HUES6 (cell line): ENCODE data around the gene SESN3.

Experiments used
- H3K27ac ChIP-seq: 2 replicates; pipeline ENCODE4 v1.7.0; 2013; ENCODE audit warnings: low read depth, mild to moderate bottlenecking, low read length, inconsistent platforms
- H3K27me3 ChIP-seq: 2 replicates; pipeline ENCODE4 v1.6.1; 2013; ENCODE audit warnings: low read length; ENCODE audit not compliant: control insufficient read depth, insufficient read depth
- H3K36me3 ChIP-seq: 2 replicates; pipeline ENCODE4 v1.6.1; 2013; ENCODE audit warnings: low read length; ENCODE audit not compliant: control insufficient read depth, insufficient read depth
- H3K4me1 ChIP-seq: 2 replicates; pipeline ENCODE4 v1.6.1; 2013; ENCODE audit warnings: low read length; ENCODE audit not compliant: control insufficient read depth, insufficient read depth
- H3K4me3 ChIP-seq: 2 replicates; pipeline ENCODE4 v1.5.1; 2013; ENCODE audit warnings: low read depth, low read length
- H3K9ac ChIP-seq: one replicate; pipeline ENCODE4 v1.6.1; 2013; ENCODE audit warnings: mild to moderate bottlenecking, low read length
- H3K9me3 ChIP-seq: 2 replicates; pipeline ENCODE4 v1.6.1; 2013; ENCODE audit warnings: low read depth, low read length; ENCODE audit not compliant: control insufficient read depth, insufficient read depth

Gene SESN3

DNA sequence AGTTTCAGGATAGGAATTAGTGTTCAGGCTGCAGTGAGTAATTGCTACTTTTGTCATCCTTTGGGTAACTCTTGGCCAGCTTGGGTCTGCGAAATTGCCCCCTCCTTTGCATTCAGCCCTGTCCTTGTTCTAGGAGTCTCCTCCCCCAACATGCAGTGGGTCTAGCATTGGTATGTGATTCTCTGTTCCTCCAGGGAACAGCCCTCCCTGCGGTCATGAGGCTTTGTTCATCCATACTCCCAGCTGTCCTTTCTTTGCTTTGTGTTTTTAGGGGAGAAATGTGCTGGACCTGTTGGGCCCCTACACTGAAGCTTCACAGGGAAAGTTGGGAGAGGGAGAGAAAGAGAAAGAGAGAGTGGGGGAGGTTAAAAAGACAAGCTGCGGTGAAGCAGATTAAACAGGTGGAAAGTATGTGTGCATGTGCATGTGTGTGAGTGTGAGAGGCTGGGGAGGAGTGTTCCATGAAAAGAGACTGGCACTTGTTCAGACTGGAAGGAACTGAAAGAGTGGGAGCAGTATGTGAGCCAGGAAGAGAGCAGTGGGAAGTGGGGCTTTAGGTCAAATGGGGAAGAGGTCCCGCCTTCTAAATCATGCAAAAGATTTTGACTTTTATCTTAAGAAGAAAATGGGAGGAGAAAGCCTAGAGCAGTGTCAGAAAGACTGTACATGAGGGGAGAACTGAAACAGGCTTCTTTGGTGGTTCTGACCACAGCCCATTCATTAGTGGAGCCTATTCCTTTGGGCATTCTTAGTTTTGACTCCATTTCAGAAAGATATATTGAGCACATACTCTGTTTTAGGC is 17.9 kb upstream of the SESN3 start:
- Histone ChIP-seq H3K36me3 (no peaks in the 10 kb centered on the region), H3K4me1 (peaks cover 45% of the 10 kb centered on the region), H3K9me3 (no peaks in the 10 kb centered on the region), H3K27ac (no peak overlapping the region), H3K4me3 (no peak overlapping the region), H3K27me3 (no peaks in the 10 kb centered on the region), H3K9ac (no peak overlapping the region)

DNA sequence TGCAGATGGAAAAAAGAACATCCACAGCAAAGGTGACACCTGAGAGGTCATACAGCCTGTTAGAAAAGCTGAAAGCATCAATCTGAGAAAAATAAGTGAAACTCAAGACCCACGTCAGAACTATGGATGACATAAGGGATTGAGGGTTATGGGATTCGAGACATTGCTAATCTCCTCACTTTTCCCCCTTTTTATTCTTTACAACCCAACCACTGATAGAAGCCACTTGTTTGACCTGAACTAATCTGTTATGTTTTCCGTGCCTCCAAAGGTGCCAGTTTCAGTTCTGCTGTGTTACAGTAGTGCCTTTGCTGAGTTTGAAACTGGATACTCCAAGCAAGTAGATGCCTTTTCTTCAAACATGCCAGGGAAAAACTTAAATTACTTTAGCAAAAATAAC is 16.9 kb upstream of the SESN3 start:
- Histone ChIP-seq H3K27ac (no peak overlapping the region), H3K9me3 (no peaks in the 10 kb centered on the region), H3K36me3 (no peaks in the 10 kb centered on the region), H3K4me3 (no peak overlapping the region), H3K9ac (no peak overlapping the region), H3K27me3 (no peaks in the 10 kb centered on the region), H3K4me1 (peaks cover 39% of the 10 kb centered on the region)

DNA sequence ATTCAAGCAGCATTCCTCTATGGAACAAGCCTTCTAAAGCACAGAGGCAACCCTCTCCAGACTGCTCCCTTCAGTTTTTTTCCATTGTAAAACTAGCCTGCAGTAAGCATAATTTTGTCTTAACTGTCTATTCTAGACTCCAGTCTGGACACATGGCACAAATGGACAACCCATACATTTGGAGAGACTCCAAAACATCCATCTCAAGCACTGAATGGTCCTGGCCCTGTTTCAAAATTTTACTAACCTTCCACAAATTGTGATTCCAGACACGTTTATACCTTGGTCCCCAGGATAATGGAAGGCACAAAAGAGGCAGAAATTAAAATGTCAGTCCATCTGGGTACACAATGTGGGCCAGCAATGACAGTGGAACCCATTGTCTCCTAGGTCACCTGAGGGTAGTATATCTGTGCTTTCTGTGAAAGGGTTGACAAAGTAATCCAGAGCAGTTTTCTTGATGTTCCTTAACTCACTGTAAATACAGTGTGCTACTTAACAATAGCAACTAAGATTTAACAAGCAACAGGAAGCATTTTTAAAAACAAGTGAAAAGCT is 16.2 kb upstream of the SESN3 start:
- peaks cover 39% of the 10 kb centered on the region for H3K4me1 ChIP-seq
- H3K36me3 ChIP-seq, result no peaks in the 10 kb centered on the region
- H3K27ac ChIP-seq, result no peak overlapping the region
- H3K9me3 ChIP-seq, result no peaks in the 10 kb centered on the region
- no peak overlapping the region for H3K4me3 ChIP-seq
- H3K27me3 ChIP-seq, result no peaks in the 10 kb centered on the region
- H3K9ac ChIP-seq, result no peak overlapping the region

DNA sequence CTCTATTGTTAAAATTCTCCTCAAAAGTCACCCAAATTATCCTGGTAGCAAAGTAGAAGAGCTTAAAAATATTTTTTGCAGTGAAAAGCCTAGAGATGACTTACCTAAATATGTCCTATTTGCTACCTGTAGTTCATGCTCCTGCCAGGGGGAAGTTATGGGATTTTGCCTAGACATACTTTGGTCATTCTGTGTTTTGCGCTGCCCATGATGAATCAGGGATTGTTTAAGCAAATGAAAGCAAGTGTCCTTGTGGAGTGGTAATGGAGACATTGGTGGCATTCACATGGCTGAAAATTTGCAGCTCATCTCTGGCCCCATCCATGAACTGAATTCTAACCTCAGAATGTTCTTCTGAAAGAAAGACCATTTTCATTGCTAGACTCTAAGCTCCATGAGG is 14.6 kb upstream of the SESN3 start:
- H3K4me3 ChIP-seq, result no peak overlapping the region
- H3K27ac ChIP-seq, result no peak overlapping the region
- H3K9me3 ChIP-seq, result no peaks in the 10 kb centered on the region
- no peaks in the 10 kb centered on the region for H3K36me3 ChIP-seq
- H3K4me1 ChIP-seq, result peaks cover 39% of the 10 kb centered on the region
- H3K27me3 ChIP-seq, result no peaks in the 10 kb centered on the region
- no peak overlapping the region for H3K9ac ChIP-seq

DNA sequence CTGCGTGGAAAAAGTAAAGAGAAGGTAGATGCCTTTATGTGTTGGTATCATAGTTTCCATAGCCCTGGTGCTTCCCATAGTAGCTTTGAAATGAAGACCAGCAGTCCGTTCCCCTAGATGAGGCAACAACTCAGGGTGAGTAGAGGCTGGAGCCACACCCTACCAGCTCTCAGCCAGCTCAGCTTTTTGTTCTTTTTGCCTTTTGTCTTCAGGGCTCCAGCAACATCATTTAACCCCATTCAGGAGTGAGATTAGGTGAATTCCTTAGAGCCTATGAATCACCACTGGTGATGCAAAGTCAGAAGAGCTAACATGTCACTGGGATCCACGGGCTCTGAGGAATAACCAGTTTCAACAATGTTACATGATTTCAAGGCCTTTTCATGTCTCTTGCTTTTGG is 14.0 kb upstream of the SESN3 start:
- Histone ChIP-seq H3K9ac (no peak overlapping the region), H3K4me3 (no peak overlapping the region), H3K36me3 (no peaks in the 10 kb centered on the region), H3K27me3 (no peaks in the 10 kb centered on the region), H3K27ac (no peak overlapping the region), H3K4me1 (peaks cover 39% of the 10 kb centered on the region), H3K9me3 (no peaks in the 10 kb centered on the region)

DNA sequence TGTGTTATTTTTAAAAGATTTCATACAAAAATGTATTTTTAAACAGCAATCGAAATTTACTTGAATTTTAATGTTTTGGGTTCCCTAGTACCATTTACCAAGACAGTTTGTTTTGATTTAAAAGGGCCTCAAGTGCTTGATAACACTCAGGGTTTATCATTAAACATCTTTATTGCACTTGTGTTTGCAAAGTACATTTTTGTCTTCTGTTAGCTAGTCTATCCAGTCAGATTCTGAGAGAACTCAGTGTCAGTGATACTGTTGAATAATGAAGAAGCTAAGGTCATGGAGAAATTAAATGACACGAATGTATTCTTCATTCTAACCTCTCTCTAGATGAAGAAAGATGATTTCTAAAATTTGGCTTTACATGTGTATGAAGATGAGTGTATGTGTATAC is 12.7 kb upstream of the SESN3 start:
- H3K4me3 ChIP-seq, result no peak overlapping the region
- no peak overlapping the region for H3K27ac ChIP-seq
- no peak overlapping the region for H3K9ac ChIP-seq
- no peaks in the 10 kb centered on the region for H3K36me3 ChIP-seq
- no peaks in the 10 kb centered on the region for H3K27me3 ChIP-seq
- H3K9me3 ChIP-seq, result no peaks in the 10 kb centered on the region
- H3K4me1 ChIP-seq, result peaks cover 34% of the 10 kb centered on the region

DNA sequence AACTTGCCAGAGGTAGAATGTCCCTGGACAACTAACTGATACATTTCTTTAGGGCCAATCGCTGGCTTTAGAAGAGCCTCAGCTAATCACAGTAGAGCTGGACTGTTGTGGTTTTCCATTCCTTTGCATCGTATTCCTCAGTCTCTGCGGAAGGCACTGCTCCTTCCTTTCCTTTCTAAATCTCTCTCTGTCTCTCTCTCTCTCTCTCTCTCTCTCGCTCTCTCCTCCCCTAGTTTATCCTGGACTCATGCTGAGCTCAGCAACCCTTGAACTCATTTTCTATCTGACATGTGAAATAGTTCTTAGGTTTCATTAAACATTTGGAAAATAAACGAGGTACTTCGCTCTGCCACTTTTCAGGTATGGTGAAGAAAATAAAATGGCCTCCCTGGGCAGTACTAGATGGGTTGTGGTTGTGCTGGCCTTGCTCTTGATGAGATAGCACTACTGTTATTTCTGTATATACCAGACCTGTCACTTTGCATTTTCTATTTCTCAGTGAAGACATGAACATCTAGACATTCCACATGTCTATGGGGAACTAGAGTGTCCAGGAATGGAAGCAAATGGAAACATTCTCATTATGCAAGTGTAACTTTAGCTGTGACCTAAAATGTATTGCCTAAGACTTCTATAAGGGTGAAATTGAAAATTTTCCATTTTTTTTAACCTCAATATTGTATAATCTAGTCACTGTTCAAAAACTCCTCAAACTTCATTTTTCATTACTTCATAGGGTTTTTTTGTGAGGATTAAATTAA is 12.0 kb upstream of the SESN3 start:
- no peak overlapping the region for H3K4me3 ChIP-seq
- no peaks in the 10 kb centered on the region for H3K27me3 ChIP-seq

DNA sequence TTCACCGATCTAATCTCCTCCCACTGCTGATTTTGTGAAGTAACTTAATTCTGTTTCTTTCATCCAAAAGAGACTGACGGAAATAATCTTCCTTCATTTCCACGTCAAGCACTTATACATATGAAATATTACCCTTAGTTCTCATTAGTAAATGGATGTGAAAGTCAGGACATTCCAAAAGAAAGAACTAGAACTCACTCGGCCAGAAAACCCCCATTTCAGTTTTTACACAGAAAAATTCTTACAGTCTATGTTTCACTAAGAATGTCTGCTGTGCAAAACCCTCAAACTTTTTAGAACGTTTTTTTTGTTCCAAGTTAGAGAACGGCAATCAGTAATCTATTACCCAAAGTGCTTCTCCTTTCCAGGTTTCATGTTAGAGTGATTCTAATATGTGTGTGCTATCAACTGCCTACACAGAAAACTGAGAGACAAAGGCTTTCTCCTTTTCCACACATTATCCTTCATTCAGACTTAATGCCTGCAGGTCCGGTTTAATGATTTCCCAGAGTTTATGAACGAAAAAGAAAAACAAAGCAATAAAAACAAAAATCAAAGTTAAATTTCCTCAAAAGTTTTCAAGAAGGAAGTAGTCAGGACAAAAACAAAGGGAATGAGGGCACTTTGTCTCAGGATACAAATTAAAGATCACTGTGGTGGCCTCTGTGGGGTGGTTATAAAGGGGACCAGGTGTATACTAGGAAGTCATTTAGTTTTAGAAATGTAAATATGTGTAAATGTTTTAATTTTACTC is 11.3 kb upstream of the SESN3 start:
- H3K9me3 ChIP-seq, result no peaks in the 10 kb centered on the region
- no peak overlapping the region for H3K27ac ChIP-seq
- H3K27me3 ChIP-seq, result no peaks in the 10 kb centered on the region
- peaks cover 31% of the 10 kb centered on the region for H3K4me1 ChIP-seq
- H3K9ac ChIP-seq, result no peak overlapping the region
- H3K4me3 ChIP-seq, result no peak overlapping the region
- H3K36me3 ChIP-seq, result no peaks in the 10 kb centered on the region

More for the DNA sequence above, 12.0 kb upstream of the SESN3 start:
- no peak overlapping the region for H3K9ac ChIP-seq
- no peaks in the 10 kb centered on the region for H3K9me3 ChIP-seq
- H3K4me1 ChIP-seq, result peaks cover 31% of the 10 kb centered on the region
- H3K36me3 ChIP-seq, result no peaks in the 10 kb centered on the region
- no peak overlapping the region for H3K27ac ChIP-seq

DNA sequence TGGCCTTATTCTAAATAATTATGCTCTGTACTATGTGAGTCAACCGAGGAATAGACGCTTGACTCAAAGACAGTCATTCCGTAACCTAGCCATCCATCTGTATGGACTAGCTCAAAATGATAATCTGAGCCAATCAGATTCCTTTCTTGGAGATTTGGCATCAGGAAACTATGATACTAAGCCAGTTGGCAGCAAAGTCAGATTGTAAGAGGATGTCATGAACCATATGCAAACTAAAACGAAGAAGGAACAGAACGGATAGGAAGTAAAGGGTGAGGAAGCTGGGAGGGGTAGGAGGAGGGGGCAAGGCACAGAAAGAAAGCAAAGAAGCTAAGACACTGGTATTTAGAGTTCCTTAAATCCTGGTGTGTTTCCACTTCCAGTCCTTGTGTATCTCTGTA is 10.7 kb upstream of the SESN3 start:
- H3K27me3 ChIP-seq, result no peaks in the 10 kb centered on the region
- H3K27ac ChIP-seq, result no peak overlapping the region
- H3K4me3 ChIP-seq, result no peak overlapping the region
- peaks cover 31% of the 10 kb centered on the region for H3K4me1 ChIP-seq
- H3K9ac ChIP-seq, result no peak overlapping the region
- H3K9me3 ChIP-seq, result no peaks in the 10 kb centered on the region
- no peaks in the 10 kb centered on the region for H3K36me3 ChIP-seq

DNA sequence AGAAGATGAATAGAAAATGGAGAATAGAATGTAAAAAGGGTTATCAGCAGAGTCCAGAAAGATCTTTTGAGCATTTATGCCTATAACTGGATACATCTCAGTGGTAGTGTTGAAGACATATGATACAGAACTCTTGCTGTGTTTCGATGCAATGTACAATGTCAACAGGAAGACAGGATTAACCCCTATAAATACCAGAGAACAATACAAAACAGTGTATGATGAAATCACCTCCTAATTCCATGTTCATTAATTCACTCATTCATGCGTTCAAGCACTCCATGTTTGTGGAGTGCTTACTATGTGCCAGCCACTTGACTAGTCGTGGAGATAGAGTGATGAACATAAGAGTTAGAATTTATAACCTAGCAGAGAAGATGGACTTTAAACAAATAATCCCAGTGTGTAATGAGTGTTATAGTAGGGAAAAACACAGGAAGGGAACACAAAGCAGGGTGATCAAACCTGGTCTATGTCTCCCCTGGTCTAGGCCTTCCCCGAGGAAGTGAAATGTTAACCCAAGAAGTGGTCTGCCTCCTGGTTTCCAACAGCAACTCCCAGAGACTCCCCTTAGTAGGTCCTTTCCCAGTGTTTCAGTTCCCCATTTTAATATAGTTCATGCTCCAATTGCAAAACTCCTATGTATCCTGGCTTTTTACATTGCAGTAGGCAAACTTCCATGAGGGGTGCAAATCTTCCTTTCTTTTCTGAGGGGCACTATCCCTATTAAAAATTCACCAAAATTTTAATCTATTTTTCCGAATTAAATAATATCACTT is 9.1 kb upstream of the SESN3 start:
- Histone ChIP-seq H3K9ac (no peak overlapping the region), H3K36me3 (no peaks in the 10 kb centered on the region), H3K4me3 (no peak overlapping the region), H3K4me1 (peaks cover 25% of the 10 kb centered on the region), H3K9me3 (no peaks in the 10 kb centered on the region), H3K27me3 (no peaks in the 10 kb centered on the region), H3K27ac (no peak overlapping the region)
